Gastrocnemius medialis (tissue), 4 donors: ENCODE measurements around the gene MESP2.

ENCODE experiments used
- CTCF ChIP-seq, 5 experiments: fragments of 450-650 bp in 3 of 5; fragments of 200-600 bp in 2 of 5; sonication (generic) in 2 of 5; IDR thresholded peaks in 4 of 5; conservative IDR thresholded peaks in 1 of 5; 1 replicate in 4 of 5; 2 replicates in 1 of 5; pipeline ENCODE4 v1.5.1; 2016 to 2019; ENCODE audit warnings: antibody characterized with exemption in 5 of 5, mild to moderate bottlenecking in 3 of 5, moderate library complexity in 3 of 5
- POLR2A ChIP-seq, 2 donors: fragments of 450-650 bp; IDR thresholded peaks; one replicate each; pipeline ENCODE4 v1.6.1; 2017; ENCODE audit warnings: antibody characterized with exemption in 2 of 2, mild to moderate bottlenecking in 2 of 2, moderate library complexity in 2 of 2

GRCh38 chr15:89806559-89807550 lies 30.7 kb downstream of the MESP2 start:
- TF ChIP-seq CTCF (IDR thresholded peaks at IDR 0.05 in 4 of 5, conservative IDR thresholded peaks at IDR 0.05 in 1 of 5) (no peak), POLR2A (IDR thresholded peaks at IDR 0.05) (no peak)
